GM12892 (cell line): ENCODE results near the gene RNF17. TPM values are rescaled to one million over a fixed set of nuclear protein-coding genes. Genes with fewer than 3 reads are reported as not detected.

Experiments used
- DNase-seq: peaks from one replicate; pipeline ENCODE4 v3.0.0; 2011; ENCODE audit not compliant: insufficient read length
- FAIRE-seq: peaks from 2 replicates; lab custom pipeline; 2011; peaks lifted over from hg19 to GRCh38; lab: Jason Lieb, UNC
- POLR2A ChIP-seq: IDR thresholded peaks from 2 replicates; pipeline ENCODE4 v1.6.1; 2011; ENCODE audit warnings: low read depth, low read length, control low read depth
- POLR2AphosphoS5 ChIP-seq: IDR thresholded peaks from 2 replicates; pipeline ENCODE4 v1.6.1; 2011; ENCODE audit warnings: low read depth, low read length, control low read depth
- TAF1 ChIP-seq: IDR thresholded peaks from 2 replicates; pipeline ENCODE4 v1.6.1; 2011; ENCODE audit warnings: low read depth, mild to moderate bottlenecking, control low read depth, low read length, borderline replicate concordance
- polyA plus RNA-seq: library from polyadenylated mRNA; unstranded; fragments of >200 nt; gene quantifications from one replicate; pipeline ENCODE4 v1.2.1, GENCODE V29; 2012; ENCODE audit warnings: missing spikeins, inconsistent platforms; ENCODE audit not compliant: missing spikeins

The RNF17 gene, protein sequence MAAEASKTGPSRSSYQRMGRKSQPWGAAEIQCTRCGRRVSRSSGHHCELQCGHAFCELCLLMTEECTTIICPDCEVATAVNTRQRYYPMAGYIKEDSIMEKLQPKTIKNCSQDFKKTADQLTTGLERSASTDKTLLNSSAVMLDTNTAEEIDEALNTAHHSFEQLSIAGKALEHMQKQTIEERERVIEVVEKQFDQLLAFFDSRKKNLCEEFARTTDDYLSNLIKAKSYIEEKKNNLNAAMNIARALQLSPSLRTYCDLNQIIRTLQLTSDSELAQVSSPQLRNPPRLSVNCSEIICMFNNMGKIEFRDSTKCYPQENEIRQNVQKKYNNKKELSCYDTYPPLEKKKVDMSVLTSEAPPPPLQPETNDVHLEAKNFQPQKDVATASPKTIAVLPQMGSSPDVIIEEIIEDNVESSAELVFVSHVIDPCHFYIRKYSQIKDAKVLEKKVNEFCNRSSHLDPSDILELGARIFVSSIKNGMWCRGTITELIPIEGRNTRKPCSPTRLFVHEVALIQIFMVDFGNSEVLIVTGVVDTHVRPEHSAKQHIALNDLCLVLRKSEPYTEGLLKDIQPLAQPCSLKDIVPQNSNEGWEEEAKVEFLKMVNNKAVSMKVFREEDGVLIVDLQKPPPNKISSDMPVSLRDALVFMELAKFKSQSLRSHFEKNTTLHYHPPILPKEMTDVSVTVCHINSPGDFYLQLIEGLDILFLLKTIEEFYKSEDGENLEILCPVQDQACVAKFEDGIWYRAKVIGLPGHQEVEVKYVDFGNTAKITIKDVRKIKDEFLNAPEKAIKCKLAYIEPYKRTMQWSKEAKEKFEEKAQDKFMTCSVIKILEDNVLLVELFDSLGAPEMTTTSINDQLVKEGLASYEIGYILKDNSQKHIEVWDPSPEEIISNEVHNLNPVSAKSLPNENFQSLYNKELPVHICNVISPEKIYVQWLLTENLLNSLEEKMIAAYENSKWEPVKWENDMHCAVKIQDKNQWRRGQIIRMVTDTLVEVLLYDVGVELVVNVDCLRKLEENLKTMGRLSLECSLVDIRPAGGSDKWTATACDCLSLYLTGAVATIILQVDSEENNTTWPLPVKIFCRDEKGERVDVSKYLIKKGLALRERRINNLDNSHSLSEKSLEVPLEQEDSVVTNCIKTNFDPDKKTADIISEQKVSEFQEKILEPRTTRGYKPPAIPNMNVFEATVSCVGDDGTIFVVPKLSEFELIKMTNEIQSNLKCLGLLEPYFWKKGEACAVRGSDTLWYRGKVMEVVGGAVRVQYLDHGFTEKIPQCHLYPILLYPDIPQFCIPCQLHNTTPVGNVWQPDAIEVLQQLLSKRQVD (N-terminal part only)
- polyA plus RNA-seq, result not detected

DNA sequence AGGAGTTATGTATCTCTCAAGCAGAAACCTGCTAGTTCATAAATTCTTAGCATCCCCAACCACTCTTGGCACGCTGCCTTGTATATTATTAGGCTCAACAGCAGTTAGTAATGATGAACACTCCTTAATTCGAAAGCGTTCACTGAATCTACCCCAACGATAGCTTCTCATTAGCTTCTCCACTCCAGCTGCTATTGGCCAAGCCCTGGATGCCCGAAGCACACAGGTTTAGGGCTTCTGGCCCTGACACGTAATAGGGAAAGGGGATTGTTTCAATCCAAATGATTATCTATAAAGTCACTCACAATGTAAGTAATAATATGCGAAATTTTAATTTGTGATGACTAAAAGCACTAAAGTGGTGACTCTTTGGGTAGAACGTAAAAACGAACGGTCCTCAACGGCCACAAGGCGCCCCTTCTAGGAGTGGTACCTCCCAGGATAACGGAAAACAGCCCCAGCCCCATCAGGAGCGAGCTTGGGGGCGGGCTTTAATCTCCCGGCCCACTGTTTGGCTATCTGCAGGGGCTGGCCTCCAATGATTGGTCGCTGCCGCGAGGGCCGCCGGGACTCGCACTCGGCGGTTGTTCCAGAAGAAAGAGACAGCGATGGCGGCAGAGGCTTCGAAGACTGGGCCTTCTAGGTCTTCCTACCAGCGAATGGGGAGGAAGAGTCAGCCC is at the start of gene RNF17:
RNF17 (plus strand) TSS at position 574 of the 680 bp plus-strand sequence; CDS start at position 609, 35 bp downstream.
- no peak for DNase-seq
- no peak for TF ChIP-seq POLR2A
- FAIRE-seq, result no peak

DNA sequence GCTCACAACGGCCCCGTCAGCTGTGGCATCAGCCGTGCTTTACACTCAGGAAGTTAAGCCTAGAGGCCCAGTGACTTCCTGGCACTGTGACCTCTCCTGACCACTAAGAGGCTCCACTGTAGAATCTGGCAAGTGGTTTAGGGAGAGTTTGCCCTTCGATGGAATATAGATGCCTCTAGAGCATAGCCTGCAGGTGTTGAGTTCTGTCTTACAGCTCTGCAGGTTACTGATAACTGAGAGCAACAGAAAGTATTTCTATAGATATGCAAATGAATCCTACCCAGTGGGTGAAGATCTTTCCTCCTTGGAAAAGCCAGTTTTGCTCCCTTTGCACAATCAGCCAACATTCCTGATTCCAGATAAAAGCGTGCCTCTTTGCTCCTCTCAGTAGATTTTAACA is 48.0 kb upstream of the RNF17 start:
- TF ChIP-seq TAF1, result no peak
- TF ChIP-seq POLR2AphosphoS5, result no peak
- TF ChIP-seq POLR2A, result no peak
- no peak for DNase-seq
- no peak for FAIRE-seq

DNA sequence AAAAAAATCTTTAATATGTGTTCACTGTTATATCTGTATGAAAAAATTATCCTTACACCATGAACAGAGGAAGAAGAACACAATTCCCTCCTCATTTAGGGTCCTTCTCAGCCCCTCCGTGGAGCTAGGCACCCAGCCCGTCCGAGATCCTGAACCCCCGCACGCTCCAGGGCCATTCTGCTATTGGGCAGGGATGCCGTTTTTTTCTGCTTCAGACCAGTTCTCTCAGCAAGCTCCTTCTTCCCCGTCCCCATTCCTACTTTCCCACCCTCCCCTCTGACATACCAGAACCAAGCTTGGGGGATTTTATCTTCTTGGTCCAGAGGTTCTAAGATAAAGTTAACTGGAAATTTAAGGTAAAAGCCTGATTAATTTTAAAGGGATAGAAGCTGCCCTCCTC is 47.5 kb upstream of the RNF17 start:
- no peak for TF ChIP-seq TAF1
- TF ChIP-seq POLR2A, result no peak
- TF ChIP-seq POLR2AphosphoS5, result no peak
- FAIRE-seq, result no peak
- no peak for DNase-seq

DNA sequence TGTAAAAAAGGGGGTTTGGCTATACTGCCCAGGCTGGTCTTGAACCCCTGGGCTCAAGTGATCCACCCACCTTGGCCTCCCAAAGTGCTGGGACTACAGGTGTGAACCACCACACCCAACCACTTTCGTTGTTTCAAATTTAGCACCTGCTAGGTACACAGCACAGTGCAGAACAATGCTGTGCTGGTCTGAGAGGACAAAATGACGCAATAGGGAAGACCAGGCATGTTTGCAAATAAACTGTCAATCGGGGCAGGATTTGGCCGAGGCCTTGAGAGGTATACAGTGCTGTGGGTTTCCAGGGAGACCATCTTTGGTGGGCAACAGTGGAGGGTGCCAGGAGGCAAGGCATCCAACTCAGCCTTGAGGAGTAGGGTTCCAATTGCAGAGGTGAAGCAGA is 46.8 kb upstream of the RNF17 start:
- TF ChIP-seq POLR2AphosphoS5 (no peak), POLR2A (no peak), TAF1 (no peak)
- FAIRE-seq (no peak), DNase-seq (no peak)

DNA sequence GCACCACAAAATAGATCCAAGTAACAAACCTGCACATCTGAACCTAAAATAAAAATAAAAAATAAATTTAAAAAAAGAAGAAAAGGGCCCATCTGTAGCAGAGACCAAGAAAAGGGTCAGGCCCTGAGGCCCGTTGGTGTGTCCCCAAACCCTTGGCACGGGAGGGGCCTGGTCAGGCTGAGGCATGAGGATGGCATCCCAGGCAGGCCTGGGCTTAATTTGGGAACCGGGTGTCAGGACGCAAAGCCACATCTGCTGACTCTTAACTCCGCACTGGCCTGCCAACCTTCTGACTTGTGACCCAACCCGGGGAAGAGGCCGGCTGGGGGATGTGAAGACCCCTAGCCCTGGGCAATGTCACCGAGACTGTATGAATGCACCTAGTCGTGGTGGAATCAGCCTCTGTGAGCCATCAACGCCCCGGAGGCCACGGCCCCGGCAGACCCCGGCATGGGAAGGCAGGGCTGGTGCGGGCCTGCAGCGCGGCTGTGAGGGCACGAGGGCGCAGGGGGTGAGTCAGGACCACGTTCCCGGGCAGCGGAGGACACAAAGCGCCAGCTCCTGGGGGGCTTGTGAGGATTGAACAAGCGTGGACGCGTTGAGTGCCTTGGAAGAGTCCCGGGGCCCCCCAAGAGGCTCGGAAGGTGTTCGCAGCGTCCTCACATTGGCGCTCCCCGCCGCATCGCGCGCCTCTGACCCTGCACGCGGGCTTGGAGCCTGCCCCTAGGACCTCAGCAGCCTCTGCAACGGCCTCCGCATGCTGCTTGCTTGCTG is 45.6 kb upstream of the RNF17 start:
- FAIRE-seq (no peak), DNase-seq (no peak)
- TF ChIP-seq POLR2AphosphoS5 (no peak), POLR2A (no peak), TAF1 (no peak)

DNA sequence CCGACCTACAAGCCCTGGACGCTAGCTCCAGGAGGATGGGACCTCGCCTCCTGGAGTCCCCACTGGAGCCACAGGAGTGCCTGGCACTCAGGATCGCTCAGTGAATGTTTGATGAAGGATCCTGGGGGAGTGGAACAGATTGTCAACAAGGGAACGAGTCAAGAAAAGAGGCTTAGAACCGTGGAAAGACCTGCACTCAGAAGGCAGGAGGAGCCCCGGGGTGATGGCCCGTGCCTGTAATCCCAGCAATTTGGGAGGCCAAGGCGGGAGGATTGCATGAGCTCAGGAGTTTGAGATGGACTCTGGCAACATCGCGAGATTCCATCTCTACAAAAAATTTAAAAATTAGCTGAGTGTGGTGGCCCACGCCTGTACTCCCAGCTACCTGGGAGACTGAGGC is 44.8 kb upstream of the RNF17 start:
- DNase-seq (no peak), FAIRE-seq (no peak)
- TF ChIP-seq POLR2A, result no peak
- TF ChIP-seq TAF1, result no peak
- no peak for TF ChIP-seq POLR2AphosphoS5

DNA sequence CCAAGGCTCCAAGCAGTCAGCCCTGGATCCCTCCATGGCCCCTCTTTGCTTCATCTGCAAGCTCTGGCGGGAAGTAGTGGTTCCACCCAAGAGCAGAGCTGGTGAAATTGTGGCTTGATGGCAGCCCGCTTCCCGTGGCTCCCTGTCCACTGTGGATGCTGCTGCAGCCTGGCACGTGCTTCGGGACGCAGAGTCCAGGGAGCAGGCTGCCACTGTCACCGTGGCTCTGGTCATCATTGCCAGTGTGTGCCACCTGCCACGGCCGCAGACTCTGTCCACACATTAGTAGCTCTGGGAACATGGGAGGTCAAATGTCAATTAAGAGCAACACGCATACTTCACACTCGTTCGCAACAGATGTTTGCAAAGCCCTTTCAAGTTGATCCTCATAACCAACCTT is 40.8 kb upstream of the RNF17 start:
- FAIRE-seq (no peak), DNase-seq (no peak)

DNA sequence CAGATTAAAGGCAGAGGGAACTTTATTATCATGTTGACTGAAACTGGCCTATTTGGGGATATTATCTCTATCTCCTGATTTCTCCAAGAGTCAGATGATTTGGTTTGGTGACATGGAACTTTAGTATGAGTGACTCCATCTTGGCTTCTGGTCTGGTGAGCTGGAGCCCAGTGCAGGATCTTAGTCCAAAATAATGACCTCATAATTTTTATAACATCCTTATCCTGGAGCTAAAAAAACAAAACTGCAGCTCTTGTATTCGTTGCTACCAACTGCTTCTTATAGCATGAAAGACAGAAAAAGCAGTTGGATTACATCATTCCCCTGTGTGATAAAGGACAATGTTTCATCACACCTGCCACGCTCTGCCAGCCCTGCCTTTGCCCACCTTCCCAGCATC is 39.3 kb upstream of the RNF17 start:
- FAIRE-seq, result no peak
- no peak for DNase-seq
- TF ChIP-seq TAF1 (no peak), POLR2AphosphoS5 (no peak), POLR2A (no peak)

More for the DNA sequence above, 40.8 kb upstream of the RNF17 start:
- TF ChIP-seq TAF1 (no peak), POLR2AphosphoS5 (no peak), POLR2A (no peak)

DNA sequence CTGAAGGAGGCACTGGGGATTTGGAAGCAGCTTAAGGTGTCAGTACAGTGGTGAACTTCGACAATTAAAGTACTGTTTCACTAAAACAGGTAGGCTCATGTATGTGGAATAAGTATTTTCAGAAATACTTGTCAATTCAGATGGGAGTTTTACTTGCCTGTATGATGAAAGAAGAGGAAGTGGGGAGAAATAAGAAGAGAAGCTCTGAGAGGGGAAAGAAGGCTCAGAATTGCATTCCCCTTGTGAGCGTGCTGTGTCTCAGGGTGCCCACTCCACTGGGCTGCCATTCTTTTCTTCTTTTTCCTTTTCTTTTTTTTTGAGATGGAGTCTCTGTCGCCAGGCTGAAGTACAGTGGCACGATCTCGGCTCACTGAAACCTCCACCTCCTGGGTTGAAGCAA is 38.6 kb upstream of the RNF17 start:
- DNase-seq (no peak), FAIRE-seq (no peak)
- TF ChIP-seq POLR2A (no peak), POLR2AphosphoS5 (no peak), TAF1 (no peak)
